Islet of Langerhans (tissue), 1 donor: ENCODE measurements around the gene FAM228B.

Experiments
- FAIRE-seq: peaks from one replicate; lab custom pipeline; 2011; peaks lifted over from hg19 to GRCh38; lab: Jason Lieb, UNC

The FAM228B gene

DNA sequence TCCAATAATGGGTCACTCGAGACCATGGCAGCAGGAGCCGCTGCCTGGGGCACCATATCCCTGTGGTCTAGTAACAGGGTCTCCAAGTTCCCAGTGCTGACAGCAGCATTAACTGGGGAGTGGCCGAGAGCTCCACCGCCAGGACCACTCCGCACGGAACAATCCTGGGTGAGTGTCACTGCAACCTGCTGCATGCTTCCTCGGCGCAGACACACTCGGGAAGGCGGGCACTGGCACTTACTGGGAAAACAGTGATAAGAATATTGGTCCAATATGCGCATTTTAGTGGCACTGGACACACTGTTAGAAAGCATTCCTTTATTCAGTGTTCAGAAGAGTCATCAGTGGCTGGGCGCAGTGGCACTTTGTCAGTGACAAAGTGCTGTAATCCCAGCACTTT, 81.2 kb downstream of the FAM228B start:
- no peak for FAIRE-seq

DNA sequence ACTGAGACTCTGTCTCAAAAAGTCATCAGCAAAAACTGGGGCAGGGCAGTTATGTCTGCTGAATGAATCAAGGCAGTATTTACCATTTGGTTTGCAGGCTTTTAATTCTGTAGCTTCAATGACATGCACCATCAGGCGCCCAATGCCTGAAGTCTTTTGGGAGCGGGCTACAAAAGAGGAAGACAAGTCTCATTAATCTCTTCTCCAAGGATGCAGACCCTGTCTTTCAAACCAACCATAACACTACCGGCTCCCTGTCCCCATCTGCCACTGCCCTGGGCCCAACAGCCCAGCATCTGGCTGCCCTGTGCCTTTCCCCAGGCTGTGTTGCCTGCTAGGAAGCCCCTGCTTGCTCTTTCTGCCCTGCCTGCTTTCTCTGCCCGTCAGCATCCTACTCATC, 81.9 kb downstream of the FAM228B start:
- FAIRE-seq, result no peak

DNA sequence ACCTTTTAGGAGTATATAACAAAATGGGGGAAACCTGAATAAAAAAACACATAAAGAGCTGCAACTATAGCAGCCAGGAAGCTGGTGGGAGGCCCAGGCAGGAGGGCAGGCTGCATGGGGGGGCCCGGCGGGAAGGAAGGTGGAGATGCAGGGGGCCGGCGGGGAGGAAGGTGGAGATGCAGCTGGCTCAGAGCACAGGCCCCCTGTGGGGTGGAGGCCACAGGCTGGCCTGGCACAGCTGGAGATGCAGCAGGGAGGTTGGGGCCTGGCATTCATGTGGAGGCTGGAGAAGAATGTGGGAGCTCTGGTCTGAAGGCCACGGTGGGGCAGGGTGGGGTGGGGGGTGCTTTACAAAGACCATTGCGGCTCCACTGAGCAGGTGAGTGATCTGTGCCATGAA, 83.0 kb downstream of the FAM228B start:
- FAIRE-seq, result no peak

DNA sequence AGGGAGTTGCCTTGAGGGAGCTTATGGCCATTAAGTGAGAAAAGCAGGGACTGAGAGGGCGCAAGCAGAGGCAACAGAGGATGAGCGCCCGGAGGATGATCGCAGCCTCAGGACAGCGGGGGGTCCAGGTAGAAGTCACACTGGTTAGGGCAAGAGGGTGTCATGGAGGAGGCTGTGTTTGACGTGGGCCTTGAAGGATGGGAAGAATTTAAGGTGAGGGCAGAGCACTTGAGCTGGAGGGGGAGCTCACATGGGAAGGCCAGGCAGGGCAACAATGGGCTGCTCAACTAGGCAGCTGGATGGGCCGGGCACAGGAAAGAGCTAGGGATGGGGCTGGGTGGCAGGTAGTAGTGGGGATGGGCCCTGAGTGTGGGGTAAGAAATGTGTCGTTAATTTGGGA, 83.4 kb downstream of the FAM228B start:
- no peak for FAIRE-seq

DNA sequence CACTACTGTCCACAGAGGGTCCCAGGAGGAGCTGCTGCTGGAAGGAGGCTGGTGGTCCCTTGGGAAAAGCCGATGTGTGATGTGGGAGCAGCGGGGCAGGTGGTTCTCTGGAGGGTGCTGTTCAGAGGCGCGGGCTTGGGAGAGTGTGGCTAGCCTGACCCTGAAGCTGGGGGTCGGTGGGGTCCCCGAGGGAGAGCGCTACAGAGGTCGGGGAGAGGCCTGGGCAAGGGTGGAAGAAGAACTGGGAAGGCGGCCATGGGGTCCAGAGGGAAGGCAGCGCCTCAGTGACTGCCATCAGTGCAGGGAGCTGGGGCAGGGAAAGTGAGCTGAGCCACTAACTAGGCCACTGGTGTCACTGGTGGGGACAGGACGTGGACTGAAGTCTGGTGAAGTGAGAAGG, 84.1 kb downstream of the FAM228B start:
- FAIRE-seq, result no peak

DNA sequence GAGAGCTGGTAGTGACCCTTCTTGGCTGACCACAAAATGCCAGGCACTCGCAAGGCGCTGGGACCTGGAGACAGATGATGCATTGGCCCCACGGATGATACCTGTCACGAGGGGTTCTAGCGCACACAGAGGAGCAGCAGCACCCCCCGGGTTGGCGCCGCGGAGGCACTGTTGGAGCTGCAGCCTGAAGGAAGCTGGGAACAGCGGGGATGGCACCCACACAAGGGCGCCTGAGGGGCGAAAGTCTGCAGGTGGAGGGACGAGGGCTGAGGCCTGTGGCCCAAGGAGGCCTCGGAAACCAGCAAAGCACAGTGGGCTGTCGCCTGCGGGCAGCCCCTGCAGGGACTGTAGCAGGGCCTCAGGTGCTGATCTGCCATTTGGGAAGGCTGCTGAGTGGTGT, 85.2 kb downstream of the FAM228B start:
- no peak for FAIRE-seq

DNA sequence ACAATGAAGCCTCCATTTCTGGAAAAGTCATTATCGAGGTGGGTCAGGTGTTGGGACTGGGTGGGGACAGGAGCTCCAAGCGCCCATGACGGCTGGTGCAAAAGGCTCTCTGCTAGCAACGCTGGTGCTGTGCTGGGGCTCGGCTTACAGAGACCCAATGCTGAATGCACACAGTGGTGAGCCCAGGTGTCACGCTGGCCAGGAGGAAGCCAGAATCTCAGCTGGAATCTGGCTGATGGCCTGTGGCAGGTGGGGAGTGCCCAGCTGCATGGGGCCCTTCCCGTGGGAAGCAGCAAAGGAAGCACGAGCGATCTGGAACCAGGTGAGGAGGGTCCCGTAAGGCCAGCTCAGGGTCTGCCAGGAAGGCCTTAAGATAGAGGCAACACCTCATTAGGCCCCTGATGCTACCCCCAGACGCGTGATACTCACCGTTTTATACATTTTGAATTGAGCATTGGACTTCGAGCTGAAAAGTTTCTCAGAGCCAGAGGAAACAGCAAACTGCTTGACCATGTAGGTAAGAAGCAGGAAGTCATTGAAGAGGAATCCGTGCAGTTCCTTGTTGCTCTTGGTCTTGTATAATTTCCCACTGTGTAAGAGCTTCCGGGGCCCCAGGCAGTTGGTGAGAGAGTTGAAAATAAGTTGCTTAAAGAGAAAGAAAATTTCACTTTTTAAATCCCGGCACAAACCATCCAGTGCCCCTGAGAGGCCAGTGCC, 86.3 kb downstream of the FAM228B start:
- no peak for FAIRE-seq

DNA sequence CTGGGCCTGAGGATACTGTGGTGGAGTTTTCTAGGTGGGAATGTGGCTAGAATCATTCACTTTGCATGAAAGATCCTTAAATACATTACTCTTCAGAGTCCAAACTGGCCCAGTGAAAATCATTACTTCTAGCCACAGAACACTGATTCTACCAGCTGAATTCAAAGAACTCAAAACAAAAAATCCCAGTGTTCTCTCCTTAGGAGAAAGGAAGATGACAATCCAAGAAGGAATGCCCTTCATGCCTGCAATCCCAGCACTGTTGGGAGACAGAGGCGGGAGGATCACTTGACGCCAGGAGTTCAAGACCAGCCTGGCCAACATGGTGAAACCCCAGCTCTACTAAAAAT, 86.8 kb downstream of the FAM228B start:
- no peak for FAIRE-seq

DNA sequence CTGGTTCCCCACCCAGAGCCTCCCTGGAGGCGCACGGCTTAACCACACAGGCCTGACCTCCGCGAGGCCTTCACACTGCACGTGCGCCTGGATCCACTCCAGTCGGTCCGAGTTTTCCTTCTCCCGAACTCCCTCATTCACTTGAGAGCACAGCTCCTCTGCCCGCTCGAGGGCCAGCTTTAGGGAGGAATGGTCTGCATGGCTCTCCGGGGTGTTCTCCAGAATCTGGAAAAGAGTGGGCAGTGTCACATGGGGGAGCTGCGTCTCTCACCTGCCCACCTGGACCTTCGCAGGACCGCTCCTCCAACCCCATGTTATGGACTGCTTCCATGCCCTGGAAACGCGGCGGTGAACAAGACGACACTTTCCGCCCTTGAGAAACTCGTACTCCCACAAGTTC, 87.5 kb downstream of the FAM228B start:
- no peak for FAIRE-seq

DNA sequence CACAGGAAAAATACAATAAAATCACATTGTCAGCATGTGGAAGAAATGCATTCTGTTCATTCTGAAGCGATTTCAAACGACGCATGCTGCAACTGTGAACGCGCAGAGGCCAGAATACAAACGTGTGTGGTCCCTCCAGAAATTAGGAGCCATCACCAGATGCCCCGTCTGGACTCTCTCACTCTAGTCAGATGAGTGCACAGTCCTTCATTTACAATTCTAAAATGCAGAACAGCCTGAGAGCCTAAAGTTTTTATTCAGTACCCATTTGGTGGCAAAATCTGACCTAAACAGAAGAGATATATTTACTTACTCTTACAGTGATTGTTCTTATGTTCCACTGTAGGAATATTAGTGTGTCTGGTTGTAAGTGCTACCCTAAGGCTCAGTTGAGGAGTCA, 88.1 kb downstream of the FAM228B start:
- no peak for FAIRE-seq

DNA sequence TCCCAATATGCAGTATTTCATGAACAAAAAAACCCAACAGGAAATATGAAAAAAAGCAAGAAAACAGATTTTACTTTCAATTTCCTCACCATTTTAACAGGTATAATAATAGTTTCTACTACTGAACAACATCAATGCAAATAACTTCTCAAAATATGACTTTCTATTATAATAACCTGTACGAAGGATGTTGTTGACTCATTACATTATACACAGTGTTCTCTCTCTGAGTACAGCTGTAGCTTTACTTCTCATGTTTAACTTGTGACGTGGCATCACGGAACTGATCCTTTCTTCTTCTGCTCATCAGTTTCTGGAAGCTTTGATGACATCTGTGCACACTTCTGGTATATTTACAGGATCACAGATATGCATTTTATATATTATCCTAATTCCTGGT, 91.6 kb downstream of the FAM228B start:
- no peak for FAIRE-seq
